ENCODE results near the gene ANAPC15. TPM values are rescaled to one million over a fixed set of nuclear protein-coding genes. Genes with fewer than 3 reads are reported as not detected.

The ANAPC15 gene
- total RNA-seq, 2 donors from 2014 or later: 28.9 to 54.2 TPM

GRCh38 chr11:72083414-72083813 lies 29.1 kb downstream of the ANAPC15 start:
- no peak for DNase-seq (ENCODE audit: low spot score)
- TF ChIP-seq POLR2A (IDR thresholded peaks at IDR 0.05): no peak
- Histone ChIP-seq H3K27me3 (replicated peaks; ENCODE audit: insufficient read depth) (no peaks in the 10 kb centered on the region), H3K4me1 (replicated peaks) (peaks cover 21% of the 10 kb centered on the region), H3K27ac (peak overlapping the region; percentile 95 to 97), H3K36me3 (no peaks in the 10 kb centered on the region), H3K9me3 (no peaks in the 10 kb centered on the region), H3K4me3 (no peak overlapping the region)
- intact Hi-C loops (cut with DNase I): no loop called here
- WGBS: 47% methylated on average over 2 of the region's 2 CpGs

- Histone ChIP-seq H3K27me3 (replicated peaks; ENCODE audit: insufficient read depth) (no peaks in the 10 kb centered on the region), H3K4me3 (peak overlapping the region in 1 of 2 donors; percentile 70), H3K4me1 (replicated peaks) (peaks cover 21% of the 10 kb centered on the region), H3K27ac (peak overlapping the region; percentile 95 to 97), H3K9me3 (no peaks in the 10 kb centered on the region), H3K36me3 (no peaks in the 10 kb centered on the region)
- intact Hi-C loops (cut with DNase I): loop anchor here (2.0 kb wide), 1 partner anchor 41 kb away; no protein-coding TSS in a partner anchor
- DNase-seq (ENCODE audit: low spot score): peak; percentile 73
- no peak for TF ChIP-seq POLR2A (IDR thresholded peaks at IDR 0.05)
- no peak for TF ChIP-seq CTCF (IDR thresholded peaks at IDR 0.05)
- peak; percentile 89 for TF ChIP-seq POLR2AphosphoS5 (IDR thresholded peaks at IDR 0.05)
- WGBS: 58% methylated on average over 3 of the region's 3 CpGs
Observed at GRCh38 chr11:72081821-72082453, 30.6 kb downstream of the ANAPC15 start.

GRCh38 chr11:72081184-72081644 lies 31.3 kb downstream of the ANAPC15 start:
- Histone ChIP-seq H3K4me1 (replicated peaks) (peaks cover 21% of the 10 kb centered on the region), H3K36me3 (no peaks in the 10 kb centered on the region), H3K27me3 (replicated peaks; ENCODE audit: insufficient read depth) (no peaks in the 10 kb centered on the region), H3K4me3 (peak overlapping the region; percentile 59 to 70), H3K27ac (peak overlapping the region; percentile 95 to 97), H3K9me3 (no peaks in the 10 kb centered on the region)
- intact Hi-C loops (cut with DNase I): loop anchor here (2.0 kb wide), 1 partner anchor 40 kb away; no protein-coding TSS in a partner anchor
- WGBS: 71% methylated on average over 21 of the region's 21 CpGs
- DNase-seq (ENCODE audit: low spot score): no peak
- no peak for TF ChIP-seq POLR2AphosphoS5 (IDR thresholded peaks at IDR 0.05)
- TF ChIP-seq POLR2A (IDR thresholded peaks at IDR 0.05): no peak
- TF ChIP-seq CTCF (IDR thresholded peaks at IDR 0.05): no peak

GRCh38 chr11:72080326-72081183 lies 31.9 kb downstream of the ANAPC15 start, which contains the start of the genes LRRC51 and NUMA1:
TSS of gene LRRC51 (plus strand) at chr11:72080850. CDS start at chr11:72089084, 8,234 bp downstream.
TSS of gene NUMA1 (minus strand) at chr11:72080542. CDS start at chr11:72035943, 44,599 bp downstream.
- Histone ChIP-seq H3K9me3 (no peaks in the 10 kb centered on the region), H3K36me3 (no peaks in the 10 kb centered on the region), H3K4me1 (replicated peaks) (peaks cover 21% of the 10 kb centered on the region), H3K4me3 (peak within 1 kb of the TSS; percentile 59 to 70), H3K27me3 (replicated peaks; ENCODE audit: insufficient read depth) (no peaks in the 10 kb centered on the region), H3K27ac (peak within 1 kb of the TSS; percentile 95 to 97)
- WGBS: 1% methylated on average over 51 of the region's 60 CpGs
- DNase-seq (ENCODE audit: low spot score): peak; percentile 100
- TF ChIP-seq CTCF (IDR thresholded peaks at IDR 0.05): no peak
- TF ChIP-seq POLR2A (IDR thresholded peaks at IDR 0.05): peak; percentile 80
- TF ChIP-seq POLR2AphosphoS5 (IDR thresholded peaks at IDR 0.05): peak; percentile 98
- intact Hi-C loops (cut with DNase I): loop anchor here (2.0 kb wide), 1 partner anchor 40 kb away; no protein-coding TSS in a partner anchor

GRCh38 chr11:72079819-72080325 lies 32.6 kb downstream of the ANAPC15 start:
- peaks cover 21% of the 10 kb centered on the region for H3K4me1 ChIP-seq (replicated peaks)
- peak overlapping the region; percentile 59 to 70 for H3K4me3 ChIP-seq
- H3K27me3 ChIP-seq (replicated peaks; ENCODE audit: insufficient read depth): no peaks in the 10 kb centered on the region
- intact Hi-C loops (cut with DNase I): loop anchor here (2.0 kb wide), 1 partner anchor 39 kb away; no protein-coding TSS in a partner anchor
- H3K36me3 ChIP-seq: no peaks in the 10 kb centered on the region
- H3K9me3 ChIP-seq: no peaks in the 10 kb centered on the region
- DNase-seq (ENCODE audit: low spot score): peak; percentile 68
- no peak for TF ChIP-seq CTCF (IDR thresholded peaks at IDR 0.05)
- no peak for TF ChIP-seq POLR2AphosphoS5 (IDR thresholded peaks at IDR 0.05)
- TF ChIP-seq POLR2A (IDR thresholded peaks at IDR 0.05): no peak
- peak overlapping the region; percentile 95 to 97 for H3K27ac ChIP-seq
- WGBS: 1% methylated on average over 16 of the region's 16 CpGs

Measured in prostate gland (tissue), 2 donors.